CD4-positive, alpha-beta memory T cell (primary cell): ENCODE results near the gene CCPG1. TPM values are rescaled to one million over a fixed set of nuclear protein-coding genes. Genes with fewer than 3 reads are reported as not detected.

Experiments
- CTCF ChIA-PET: fragments of 350-600 bp; sonication (Branson Sonifier 250); formaldehyde crosslinking; loops from one replicate; lab custom pipeline; 2021; ENCODE audit warnings: inconsistent platforms; ENCODE audit not compliant: partially characterized antibody; lab: Charles Lee
- POLR2A ChIA-PET: fragments of 350-600 bp; sonication (Branson Sonifier 250); formaldehyde crosslinking; loops from one replicate; lab custom pipeline; 2021; ENCODE audit not compliant: partially characterized antibody; lab: Charles Lee
- DNase-seq, 5 donors: peaks; one replicate each; pipeline versions ENCODE4 v3.0.0 to v3.0.0-alpha.2; 2020 to 2022; ENCODE audit warnings: mixed read lengths in 1 of 5
- H3K27ac ChIP-seq: one replicate; pipeline ENCODE4 v1.7.0; 2013; ENCODE audit warnings: low read depth, low read length
- H3K27me3 ChIP-seq: 2 replicates; pipeline ENCODE4 v1.7.0; 2013; ENCODE audit warnings: mild to moderate bottlenecking, low read length, moderate library complexity; ENCODE audit not compliant: insufficient read depth
- H3K36me3 ChIP-seq: 2 replicates; pipeline ENCODE4 v1.7.0; 2013; ENCODE audit warnings: mild to moderate bottlenecking, low read length, moderate library complexity; ENCODE audit not compliant: insufficient read depth
- H3K4me1 ChIP-seq: 2 replicates; pipeline ENCODE4 v1.7.0; 2013; ENCODE audit warnings: mild to moderate bottlenecking, low read length, moderate library complexity; ENCODE audit not compliant: insufficient read depth
- H3K4me3 ChIP-seq, 2 donors: one replicate each; pipeline ENCODE4 v1.7.0; 2013; ENCODE audit warnings: low read length in 2 of 2, mild to moderate bottlenecking in 1 of 2
- H3K9me3 ChIP-seq, 2 donors: one replicate each; pipeline ENCODE4 v1.7.0; 2013; ENCODE audit warnings: low read length in 2 of 2, control low read depth in 1 of 2; ENCODE audit not compliant: control insufficient read depth in 1 of 2
- H3K27ac Mint-ChIP-seq, 7 donors: one replicate each; pipeline ENCODE4 v1.8.0; 2020 to 2021; ENCODE audit warnings: mixed read lengths in 7 of 7, mild to moderate bottlenecking in 6 of 7, inconsistent platforms in 3 of 7, moderate library complexity in 3 of 7
- H3K27me3 Mint-ChIP-seq, 2 donors: one replicate each; pipeline ENCODE4 v1.8.0; 2020 to 2021; ENCODE audit warnings: mixed read lengths in 2 of 2
- H3K36me3 Mint-ChIP-seq, 2 donors: one replicate each; pipeline ENCODE4 v1.8.0; 2020 to 2021; ENCODE audit warnings: mixed read lengths in 2 of 2, inconsistent platforms in 1 of 2, mild to moderate bottlenecking in 1 of 2
- H3K4me1 Mint-ChIP-seq, 4 donors: one replicate each; pipeline ENCODE4 v1.8.0; 2020 to 2021; ENCODE audit warnings: mixed read lengths in 4 of 4, mild to moderate bottlenecking in 1 of 4
- H3K4me3 Mint-ChIP-seq, 8 donors: one replicate each; pipeline ENCODE4 v1.8.0; 2020 to 2021; ENCODE audit warnings: mixed read lengths in 8 of 8, mild to moderate bottlenecking in 7 of 8, moderate library complexity in 6 of 8, inconsistent platforms in 3 of 8
- H3K9me3 Mint-ChIP-seq, 8 donors: one replicate each; pipeline ENCODE4 v1.8.0; 2020 to 2021; ENCODE audit warnings: mixed read lengths in 8 of 8, mild to moderate bottlenecking in 5 of 8, inconsistent platforms in 3 of 8, moderate library complexity in 1 of 8
- intact Hi-C: fragments of 100-400 bp; cut with micrococcal nuclease; formaldehyde crosslinking; loops from one replicate; pipeline ENCODE4 v1.15.1; 2023
- polyA plus RNA-seq, 2 donors: library from polyadenylated mRNA; unstranded; fragments of 300-500 nt; fragmentation: Illumina TruSeq; gene quantifications; one replicate each; pipeline ENCODE4 v1.2.3, GENCODE V29; 2021
- total RNA-seq, 2 experiments: library from RNA; stranded (reverse); gene quantifications; one replicate each; pipeline ENCODE4 v1.2.3, GENCODE V29; 2021

Gene CCPG1
- total and polyA plus RNA-seq, 4 experiments from 2014 or later: 30.7 to 44.2 (median 36.8) TPM

GRCh38 chr15:55322467-55322866 is 85.7 kb downstream of the CCPG1 start:
- H3K36me3 Mint-ChIP-seq: peaks cover 19 to 31% of the 10 kb centered on the region in 2 donors
- Histone ChIP-seq H3K27ac (no peak overlapping the region), H3K4me3 (no peak overlapping the region), H3K4me1 (peaks cover 54% of the 10 kb centered on the region), H3K36me3 (no peaks in the 10 kb centered on the region), H3K27me3 (no peaks in the 10 kb centered on the region), H3K9me3 (no peaks in the 10 kb centered on the region)
- intact Hi-C loops: no loop called here
- peaks cover 22 to 52% (median 40%) of the 10 kb centered on the region in 4 donors for H3K4me1 Mint-ChIP-seq
- H3K4me3 Mint-ChIP-seq: peak overlapping the region in 2 of 8 donors; percentile 20 to 33
- no peak for DNase-seq
- H3K9me3 Mint-ChIP-seq: peaks cover 0 to 6% (median 0%) of the 10 kb centered on the region in 8 donors
- POLR2A ChIA-PET: no interaction called here
- CTCF ChIA-PET: interaction anchor here (1.0 to 1.7 kb wide), 2 partner anchors 32 to 113 kb away, joined by 3 to 7 read pairs; no protein-coding TSS in a partner anchor
- H3K27me3 Mint-ChIP-seq: no peaks in the 10 kb centered on the region
- H3K27ac Mint-ChIP-seq: no peak overlapping the region

GRCh38 chr15:55320963-55321362 is 87.2 kb downstream of the CCPG1 start:
- Histone ChIP-seq H3K27ac (no peak overlapping the region), H3K36me3 (no peaks in the 10 kb centered on the region), H3K9me3 (no peaks in the 10 kb centered on the region), H3K4me1 (peaks cover 66% of the 10 kb centered on the region), H3K27me3 (no peaks in the 10 kb centered on the region), H3K4me3 (no peak overlapping the region)
- Mint-ChIP-seq H3K36me3 (peaks cover 27 to 35% of the 10 kb centered on the region in 2 donors), H3K4me3 (peak overlapping the region in 5 of 8 donors; percentile 1 to 57 (median 21)), H3K9me3 (peaks cover 0 to 6% (median 0%) of the 10 kb centered on the region in 8 donors), H3K27ac (peak overlapping the region in 1 of 7 donors; percentile 4), H3K4me1 (peaks cover 29 to 65% (median 50%) of the 10 kb centered on the region in 4 donors), H3K27me3 (no peaks in the 10 kb centered on the region)
- intact Hi-C loops: no loop called here
- POLR2A ChIA-PET: no interaction called here
- no peak for DNase-seq
- CTCF ChIA-PET: no interaction called here

DNA sequence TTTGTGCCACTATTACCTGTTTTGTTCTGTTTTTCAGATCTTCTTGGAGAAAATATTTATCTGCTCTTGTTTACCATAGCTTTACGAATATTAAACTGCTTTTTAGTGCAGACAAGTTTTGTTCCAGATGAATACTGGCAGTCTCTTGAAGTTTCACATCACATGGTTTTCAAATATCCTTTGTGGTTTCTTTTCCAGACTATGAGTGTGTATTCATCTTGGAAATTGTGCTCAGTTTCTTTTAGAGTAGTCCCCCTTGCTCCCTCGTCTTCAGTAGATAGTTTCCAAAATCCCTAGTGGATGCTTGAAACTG is 88.0 kb downstream of the CCPG1 start:
- peak overlapping the region in 6 of 7 donors; percentile 35 to 100 (median 62) for H3K27ac Mint-ChIP-seq
- peak in 1 of 5 donors; percentile 6 for DNase-seq
- POLR2A ChIA-PET: interaction anchor here (1.4 to 3.3 kb wide), 4 partner anchors 29 to 124 kb away, joined by 3 to 48 read pairs (median 15); partner anchors contain the start of genes CCPG1, PIERCE2 and RSL24D1
- H3K4me3 Mint-ChIP-seq: peak overlapping the region; percentile 65 to 99 (median 82)
- peaks cover 0 to 6% (median 0%) of the 10 kb centered on the region in 8 donors for H3K9me3 Mint-ChIP-seq
- no peaks in the 10 kb centered on the region for H3K27me3 Mint-ChIP-seq
- Histone ChIP-seq H3K36me3 (no peaks in the 10 kb centered on the region), H3K9me3 (no peaks in the 10 kb centered on the region), H3K4me1 (peaks cover 66% of the 10 kb centered on the region), H3K27ac (no peak overlapping the region), H3K4me3 (no peak overlapping the region), H3K27me3 (no peaks in the 10 kb centered on the region)
- peaks cover 37 to 73% (median 57%) of the 10 kb centered on the region in 4 donors for H3K4me1 Mint-ChIP-seq
- CTCF ChIA-PET: interaction anchor here (1.6 to 2.1 kb wide), 3 partner anchors 29 to 123 kb away, joined by 5 to 14 read pairs (median 11); partner anchors contain the start of gene RSL24D1
- intact Hi-C loops: no loop called here
- peaks cover 27 to 39% of the 10 kb centered on the region in 2 donors for H3K36me3 Mint-ChIP-seq

DNA sequence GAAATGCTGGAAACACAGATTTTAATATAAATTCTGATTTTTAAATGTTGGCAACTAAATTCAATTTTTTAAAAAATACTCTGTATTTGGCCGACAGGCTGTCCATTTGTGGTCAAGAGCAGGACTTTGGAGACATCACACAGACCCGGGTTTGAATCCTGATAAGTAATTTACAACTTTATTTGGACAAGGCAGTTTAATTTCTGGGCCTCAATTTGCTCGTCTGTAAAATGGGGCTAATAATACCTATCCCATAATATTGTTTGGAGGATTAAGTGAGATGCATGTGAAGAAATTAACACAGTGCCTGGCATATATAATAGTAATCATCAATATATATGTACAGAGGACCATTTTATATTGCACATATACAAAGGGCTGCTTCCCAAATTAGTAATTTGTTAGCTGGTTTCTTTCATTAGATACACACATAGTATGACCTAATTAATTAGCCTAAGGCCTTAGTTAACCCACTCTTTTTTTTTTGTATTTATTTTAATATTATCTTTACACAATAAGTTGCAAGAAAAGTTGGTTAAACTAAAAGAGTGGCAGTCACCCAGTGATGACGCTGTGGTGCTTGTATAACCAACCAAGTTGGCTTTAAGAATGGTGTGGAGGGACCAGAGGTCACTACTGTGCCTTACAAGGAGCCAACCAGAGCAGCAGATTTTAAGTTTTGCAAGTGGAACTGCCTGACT is 88.5 kb downstream of the CCPG1 start:
- H3K27ac Mint-ChIP-seq: peak overlapping the region; percentile 99 to 100 (median 100)
- Histone ChIP-seq H3K27me3 (no peaks in the 10 kb centered on the region), H3K4me3 (peak overlapping the region; percentile 98 to 100), H3K9me3 (no peaks in the 10 kb centered on the region), H3K36me3 (no peaks in the 10 kb centered on the region), H3K27ac (peak overlapping the region; percentile 93), H3K4me1 (peaks cover 64% of the 10 kb centered on the region)
- ChIA-PET POLR2A (interaction anchor here (0.7 to 3.3 kb wide), 19 partner anchors 13 to 924 kb away, joined by 3 to 48 read pairs (median 5); partner anchors contain the start of genes CCPG1, PIERCE2, RAB27A and RSL24D1), CTCF (interaction anchor here (0.9 to 2.2 kb wide), 9 partner anchors 11 to 122 kb away, joined by 3 to 14 read pairs (median 6); partner anchors contain the start of genes CCPG1, PIERCE2 and RSL24D1)
- peaks cover 41 to 78% (median 61%) of the 10 kb centered on the region in 4 donors for H3K4me1 Mint-ChIP-seq
- H3K27me3 Mint-ChIP-seq: no peaks in the 10 kb centered on the region
- intact Hi-C loops: loop anchor here (1.0 to 2.0 kb wide), 4 partner anchors 29 to 122 kb away; partner anchors contain the start of genes CCPG1 and PIERCE2
- H3K4me3 Mint-ChIP-seq: peak overlapping the region; percentile 96 to 100 (median 98)
- H3K36me3 Mint-ChIP-seq: peaks cover 27 to 39% of the 10 kb centered on the region in 2 donors
- peaks cover 0 to 6% (median 0%) of the 10 kb centered on the region in 8 donors for H3K9me3 Mint-ChIP-seq
- peak in 1 of 5 donors; percentile 4 for DNase-seq

GRCh38 chr15:55318588-55319494 is 89.3 kb downstream of the CCPG1 start, which contains the start of the genes PIGB and PIGBOS1:
TSS of gene PIGB (plus strand) at chr15:55319222. CDS start at chr15:55319251, 29 bp downstream.
TSS of gene PIGBOS1 (minus strand) at chr15:55319123. CDS start at chr15:55317792, 1,331 bp downstream.
- H3K4me1 Mint-ChIP-seq: peaks cover 44 to 82% (median 64%) of the 10 kb centered on the region in 4 donors
- peak within 1 kb of the TSS; percentile 99 to 100 (median 100) for H3K27ac Mint-ChIP-seq
- ChIA-PET POLR2A (interaction anchor here (0.7 to 3.3 kb wide), 21 partner anchors 9 to 925 kb away, joined by 3 to 48 read pairs (median 5); partner anchors contain the start of genes CCPG1, PIERCE2, RAB27A and RSL24D1), CTCF (interaction anchor here (0.8 to 2.2 kb wide), 12 partner anchors 8 to 124 kb away, joined by 3 to 14 read pairs (median 4); partner anchors contain the start of genes CCPG1, PIERCE2 and RSL24D1)
- H3K36me3 Mint-ChIP-seq: peaks cover 27 to 37% of the 10 kb centered on the region in 2 donors
- Histone ChIP-seq H3K36me3 (no peaks in the 10 kb centered on the region), H3K4me3 (peak within 1 kb of the TSS; percentile 98 to 100), H3K27ac (peak within 1 kb of the TSS; percentile 93), H3K27me3 (no peaks in the 10 kb centered on the region), H3K4me1 (peaks cover 61% of the 10 kb centered on the region), H3K9me3 (no peaks in the 10 kb centered on the region)
- peak; percentile 83 to 88 (median 87) for DNase-seq
- H3K27me3 Mint-ChIP-seq: no peaks in the 10 kb centered on the region
- H3K4me3 Mint-ChIP-seq: peak within 1 kb of the TSS; percentile 96 to 100 (median 98)
- H3K9me3 Mint-ChIP-seq: peaks cover 0 to 6% (median 0%) of the 10 kb centered on the region in 8 donors
- intact Hi-C loops: loop anchor here (1.0 to 2.0 kb wide), 4 partner anchors 28 to 122 kb away; partner anchors contain the start of genes CCPG1 and PIERCE2
